NCI-H446 (cell line): ENCODE data around the gene COL9A3.

Experiments
- DNase-seq, 2 experiments: peaks; one replicate each; lab custom pipeline; 2025; lab: John Stamatoyannopoulos, UW

Gene COL9A3

GRCh38 chr20:62816884-62817873 lies at the start of gene COL9A3:
Gene COL9A3, plus strand, starts transcription at chr20:62817050. Its CDS starts 15 bp downstream, at chr20:62817065.
- DNase-seq = no peak

GRCh38 chr20:62768234-62768546 lies 48.7 kb upstream of the COL9A3 start:
- DNase-seq = no peak

GRCh38 chr20:62768551-62769287 lies 48.1 kb upstream of the COL9A3 start:
- DNase-seq = peak in 1 of 2 experiments; percentile 34

GRCh38 chr20:62769346-62770071 lies 47.3 kb upstream of the COL9A3 start:
- DNase-seq = no peak

- DNase-seq = no peak
Measured at GRCh38 chr20:62770111-62770910, 46.5 kb upstream of the COL9A3 start.

- DNase-seq = no peak
Measured at GRCh38 chr20:62770916-62771315, 45.9 kb upstream of the COL9A3 start.

GRCh38 chr20:62771396-62772102 lies 45.3 kb upstream of the COL9A3 start:
- DNase-seq = no peak

- no peak for DNase-seq
Measured at GRCh38 chr20:62772103-62772611, 44.7 kb upstream of the COL9A3 start.

- no peak for DNase-seq
Measured at GRCh38 chr20:62772619-62772989, 44.2 kb upstream of the COL9A3 start.

GRCh38 chr20:62772990-62773844 lies 43.6 kb upstream of the COL9A3 start:
- peak in 1 of 2 experiments; percentile 77 for DNase-seq

- peak in 1 of 2 experiments; percentile 73 for DNase-seq
Measured at GRCh38 chr20:62773845-62774714, 42.8 kb upstream of the COL9A3 start.

- no peak for DNase-seq
Measured at GRCh38 chr20:62774762-62775161, 42.1 kb upstream of the COL9A3 start.

- DNase-seq = no peak
Measured at GRCh38 chr20:62775206-62775605, 41.6 kb upstream of the COL9A3 start.

GRCh38 chr20:62776035-62776691 lies 40.7 kb upstream of the COL9A3 start:
- no peak for DNase-seq

GRCh38 chr20:62776692-62777527 lies 39.9 kb upstream of the COL9A3 start:
- no peak for DNase-seq

- DNase-seq = no peak
Measured at GRCh38 chr20:62777528-62777830, 39.4 kb upstream of the COL9A3 start.

- no peak for DNase-seq
Measured at GRCh38 chr20:62778058-62778457, 38.8 kb upstream of the COL9A3 start.
